GM21825 (cell line): ENCODE measurements around the gene MAFF.
"Not testable (repeated sequence)": the region's sequence is repeated elsewhere in the genome, so short reads cannot be mapped to it uniquely, and the experiment has no call there.

Experiments
- ATAC-seq: cut with Tn5 transposase; IDR thresholded peaks from one replicate; pipeline ENCODE4 v1.9.1; 2021; ENCODE audit warnings: mild to moderate bottlenecking, moderate library complexity; ENCODE audit not compliant: unreplicated experiment

The MAFF gene

GRCh38 chr22:38201711-38202436 is at the start of gene MAFF:
Gene MAFF, plus strand, starts transcription at chr22:38201994. Its CDS starts 11,860 bp downstream, at chr22:38213854.
- peak; percentile 51 for ATAC-seq

GRCh38 chr22:38153821-38154562 is 47.8 kb upstream of the MAFF start:
- no peak for ATAC-seq

- ATAC-seq = not testable (repeated sequence)
These were observed 47.3 kb upstream of the MAFF start for GRCh38 chr22:38154563-38154915.

- ATAC-seq = no peak
These were observed 46.1 kb upstream of the MAFF start for GRCh38 chr22:38155703-38156102.

- ATAC-seq = no peak
These were observed 38.6 kb upstream of the MAFF start for GRCh38 chr22:38162881-38163843.

- no peak for ATAC-seq
These were observed 37.8 kb upstream of the MAFF start for GRCh38 chr22:38163844-38164550.

- no peak for ATAC-seq
These were observed 37.3 kb upstream of the MAFF start for GRCh38 chr22:38164551-38164918.

GRCh38 chr22:38165922-38166593 is 35.7 kb upstream of the MAFF start:
- no peak for ATAC-seq

- ATAC-seq = no peak
These were observed 33.8 kb upstream of the MAFF start for GRCh38 chr22:38167988-38168407.

- no peak for ATAC-seq
These were observed 32.7 kb upstream of the MAFF start for GRCh38 chr22:38169116-38169515.

GRCh38 chr22:38170469-38170868 is 31.3 kb upstream of the MAFF start:
- ATAC-seq = no peak

GRCh38 chr22:38171927-38172831 is 29.6 kb upstream of the MAFF start:
- ATAC-seq = no peak

- ATAC-seq = no peak
These were observed 28.8 kb upstream of the MAFF start for GRCh38 chr22:38172832-38173640.

GRCh38 chr22:38173641-38173906 is 28.2 kb upstream of the MAFF start:
- ATAC-seq = no peak

GRCh38 chr22:38174626-38175025 is 27.2 kb upstream of the MAFF start:
- no peak for ATAC-seq

GRCh38 chr22:38175206-38176118 is 26.3 kb upstream of the MAFF start:
- no peak for ATAC-seq

- ATAC-seq = no peak
These were observed 25.5 kb upstream of the MAFF start for GRCh38 chr22:38176170-38176741.
